KOPT-K1 (cell line): Measurements from ENCODE around the gene MBTPS1.
"Not testable (repeated sequence)": the region's sequence is repeated elsewhere in the genome, so short reads cannot be mapped to it uniquely, and the experiment has no call there.

Experiments used
- H3K27ac ChIP-seq: fragments of 200-600 bp; sonication (generic); 2 replicates; pipeline ENCODE4 v1.5.1; 2016; ENCODE audit warnings: antibody characterized with exemption, mild to moderate bottlenecking, low read depth, low read length; ENCODE audit not compliant: poor library complexity, severe bottlenecking
- H3K36me3 ChIP-seq: fragments of 200-600 bp; sonication (generic); 2 replicates; pipeline ENCODE4 v1.5.1; 2017; ENCODE audit warnings: antibody characterized with exemption, mild to moderate bottlenecking, low read length, moderate library complexity; ENCODE audit not compliant: insufficient read depth
- H3K9me3 ChIP-seq: fragments of 200-600 bp; sonication (generic); 2 replicates; pipeline ENCODE4 v1.5.1; 2017; ENCODE audit warnings: antibody characterized with exemption, low read length, mild to moderate bottlenecking; ENCODE audit not compliant: insufficient read depth, poor library complexity, severe bottlenecking

MBTPS1 gene

DNA sequence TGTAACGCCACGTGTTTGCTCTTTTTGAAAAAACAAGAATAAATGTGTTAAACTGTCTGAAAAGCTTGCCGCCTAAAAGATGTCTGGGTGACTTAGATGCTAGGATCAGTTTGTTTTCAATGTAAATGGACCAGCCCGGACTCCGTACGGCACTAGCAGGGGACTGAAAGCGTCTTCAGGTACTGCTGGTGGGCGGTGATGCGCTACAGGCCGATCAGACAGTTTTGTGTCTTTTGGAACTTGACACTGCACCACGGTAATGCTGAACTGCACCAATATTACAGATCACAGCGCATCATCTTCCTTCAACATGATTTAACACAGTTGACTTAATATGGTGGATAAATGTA lies 727 bp upstream of the MBTPS1 start:
- no peaks in the 10 kb centered on the region for H3K9me3 ChIP-seq
- H3K27ac ChIP-seq: peak overlapping the region; percentile 83
- H3K36me3 ChIP-seq: peaks cover 11% of the 10 kb centered on the region

DNA sequence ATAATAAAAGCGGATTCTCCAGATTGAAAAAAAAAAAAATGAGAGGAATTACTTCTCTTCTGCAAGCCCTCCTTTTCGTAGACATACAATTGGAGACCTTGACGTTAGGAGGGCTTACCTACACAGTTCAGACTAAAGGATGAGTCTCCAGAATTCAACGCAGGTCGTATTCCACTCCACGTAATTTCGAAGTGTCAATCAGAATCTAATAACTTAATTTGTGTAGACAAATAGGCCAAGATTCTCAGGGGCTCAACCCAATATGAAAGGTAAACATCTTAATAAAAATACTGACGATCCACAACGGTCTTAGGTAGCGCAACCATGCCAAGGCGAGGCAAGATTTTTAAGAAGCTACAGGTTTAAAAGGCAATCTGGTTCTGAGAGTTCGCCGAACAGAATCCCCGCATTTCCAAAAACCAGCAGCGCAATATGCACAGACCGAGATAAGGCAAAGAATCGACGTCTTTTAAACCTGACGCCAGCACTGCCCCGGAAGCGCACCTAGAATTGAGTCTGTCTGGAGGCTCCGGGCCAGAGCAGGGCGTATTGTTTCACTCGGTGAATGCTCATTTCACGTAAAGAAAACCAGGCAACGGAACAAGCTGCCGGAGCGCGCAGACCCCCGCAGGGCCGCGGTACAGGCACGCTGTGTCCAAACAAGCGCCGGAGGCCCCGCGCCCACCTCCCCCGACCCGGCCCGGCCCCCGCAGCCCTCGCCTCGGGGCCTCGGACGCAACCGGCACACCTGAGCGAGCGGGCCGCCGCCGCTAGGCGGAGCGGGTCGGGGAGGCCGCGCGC lies 623 bp downstream of the MBTPS1 start:
- H3K27ac ChIP-seq: peak overlapping the region; percentile 83
- no peaks in the 10 kb centered on the region for H3K9me3 ChIP-seq
- H3K36me3 ChIP-seq: peaks cover 1% of the 10 kb centered on the region; the same call in 1 of the 2 replicates

GRCh38 chr16:84111949-84112348 lies 4.8 kb downstream of the MBTPS1 start:
- peaks cover 38% of the 10 kb centered on the region for H3K36me3 ChIP-seq
- not testable (repeated sequence) for H3K27ac ChIP-seq, H3K9me3 ChIP-seq

- no peak overlapping the region for H3K27ac ChIP-seq
- H3K36me3 ChIP-seq: peaks cover 43% of the 10 kb centered on the region
- no peaks in the 10 kb centered on the region for H3K9me3 ChIP-seq
These were observed 5.2 kb downstream of the MBTPS1 start for GRCh38 chr16:84111525-84111924.

GRCh38 chr16:84110527-84110926 lies 6.2 kb downstream of the MBTPS1 start:
- H3K9me3 ChIP-seq: no peaks in the 10 kb centered on the region
- peaks cover 46% of the 10 kb centered on the region for H3K36me3 ChIP-seq
- no peak overlapping the region for H3K27ac ChIP-seq

- Histone ChIP-seq H3K27ac (no peak overlapping the region), H3K9me3 (no peaks in the 10 kb centered on the region), H3K36me3 (peaks cover 50% of the 10 kb centered on the region)
These were observed 7.0 kb downstream of the MBTPS1 start for GRCh38 chr16:84109598-84110335.

GRCh38 chr16:84107921-84108320 lies 8.8 kb downstream of the MBTPS1 start:
- Histone ChIP-seq H3K9me3 (no peaks in the 10 kb centered on the region), H3K27ac (no peak overlapping the region), H3K36me3 (peaks cover 50% of the 10 kb centered on the region)

- no peak overlapping the region for H3K27ac ChIP-seq
- peaks cover 58% of the 10 kb centered on the region for H3K36me3 ChIP-seq
- no peaks in the 10 kb centered on the region for H3K9me3 ChIP-seq
These were observed 10.6 kb downstream of the MBTPS1 start for GRCh38 chr16:84105948-84106740.

- Histone ChIP-seq H3K36me3 (peaks cover 56% of the 10 kb centered on the region), H3K27ac (peak overlapping the region; percentile 3), H3K9me3 (no peaks in the 10 kb centered on the region)
These were observed 11.4 kb downstream of the MBTPS1 start for GRCh38 chr16:84105301-84105815.

- Histone ChIP-seq H3K9me3 (no peaks in the 10 kb centered on the region), H3K36me3 (peaks cover 57% of the 10 kb centered on the region), H3K27ac (no peak overlapping the region)
These were observed 12.5 kb downstream of the MBTPS1 start for GRCh38 chr16:84104231-84104630.

DNA sequence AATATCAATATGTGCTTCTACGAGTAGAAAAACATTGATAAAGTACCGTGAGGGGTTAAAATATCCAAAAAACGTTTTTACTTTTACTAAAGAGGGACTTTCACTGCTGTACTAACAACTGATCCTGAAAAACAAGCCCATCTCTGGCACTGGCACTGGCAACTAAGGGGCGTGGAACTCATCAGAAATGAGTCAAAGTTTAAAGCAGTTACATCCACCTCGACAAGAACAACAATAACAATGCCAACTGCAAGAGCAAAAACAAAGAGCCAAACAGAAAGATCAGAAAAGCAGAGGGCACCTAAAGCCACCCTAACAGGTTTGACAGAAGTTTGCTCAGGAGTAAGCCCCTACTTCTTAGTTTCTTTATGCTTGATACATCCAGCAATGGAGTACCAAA lies 13.1 kb downstream of the MBTPS1 start:
- Histone ChIP-seq H3K9me3 (no peaks in the 10 kb centered on the region), H3K27ac (no peak overlapping the region), H3K36me3 (peaks cover 57% of the 10 kb centered on the region)

GRCh38 chr16:84098939-84099338 lies 17.8 kb downstream of the MBTPS1 start:
- Histone ChIP-seq H3K36me3 (peaks cover 74% of the 10 kb centered on the region), H3K27ac (no peak overlapping the region), H3K9me3 (no peaks in the 10 kb centered on the region)

DNA sequence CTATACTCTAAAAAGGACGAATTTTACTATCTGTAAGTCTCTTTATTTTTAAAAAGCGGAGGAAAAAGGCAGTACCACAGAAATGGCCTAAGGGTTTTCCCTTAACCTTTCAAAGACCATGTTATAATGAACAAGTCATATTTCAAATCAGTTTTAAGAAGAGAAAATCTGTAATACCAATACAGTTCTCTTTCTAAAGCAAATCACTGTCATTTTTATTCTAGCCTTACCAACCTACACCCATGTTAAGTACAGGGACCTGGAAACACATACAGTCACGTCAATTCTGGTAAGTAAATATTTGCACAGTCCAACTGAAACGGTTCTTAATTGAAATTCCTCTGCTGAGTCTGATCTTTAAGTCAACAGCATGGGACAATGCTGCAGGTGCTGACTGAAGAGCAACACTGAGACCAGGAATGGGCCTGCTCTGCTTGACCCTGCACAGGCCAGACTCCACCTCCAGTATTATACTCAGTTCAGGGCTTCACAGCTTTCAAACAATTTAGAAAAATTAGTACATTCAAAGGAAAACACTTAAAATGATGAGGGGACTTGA lies 20.2 kb downstream of the MBTPS1 start:
- peaks cover 91% of the 10 kb centered on the region for H3K36me3 ChIP-seq
- no peaks in the 10 kb centered on the region for H3K9me3 ChIP-seq
- no peak overlapping the region for H3K27ac ChIP-seq

DNA sequence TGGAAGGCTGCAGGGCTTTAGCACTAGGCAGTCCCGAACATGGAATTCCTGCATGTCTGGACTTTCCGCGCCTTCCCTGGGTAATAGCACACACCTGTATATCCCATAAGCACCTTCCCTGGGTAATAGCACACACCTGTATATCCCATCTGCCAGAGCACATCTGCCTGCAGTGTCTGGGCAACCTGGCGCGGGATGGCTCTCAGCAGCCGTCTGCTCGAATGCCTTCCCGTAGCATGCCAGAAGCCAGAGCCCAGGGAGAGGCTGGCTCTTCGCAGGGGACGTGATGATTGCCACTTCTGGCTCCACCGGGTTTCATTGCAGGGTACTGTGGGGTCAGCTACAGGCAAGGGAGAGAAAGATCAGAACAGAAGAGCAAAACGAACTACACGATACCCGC lies 21.3 kb downstream of the MBTPS1 start:
- Histone ChIP-seq H3K27ac (no peak overlapping the region), H3K36me3 (peaks cover 91% of the 10 kb centered on the region), H3K9me3 (no peaks in the 10 kb centered on the region)

DNA sequence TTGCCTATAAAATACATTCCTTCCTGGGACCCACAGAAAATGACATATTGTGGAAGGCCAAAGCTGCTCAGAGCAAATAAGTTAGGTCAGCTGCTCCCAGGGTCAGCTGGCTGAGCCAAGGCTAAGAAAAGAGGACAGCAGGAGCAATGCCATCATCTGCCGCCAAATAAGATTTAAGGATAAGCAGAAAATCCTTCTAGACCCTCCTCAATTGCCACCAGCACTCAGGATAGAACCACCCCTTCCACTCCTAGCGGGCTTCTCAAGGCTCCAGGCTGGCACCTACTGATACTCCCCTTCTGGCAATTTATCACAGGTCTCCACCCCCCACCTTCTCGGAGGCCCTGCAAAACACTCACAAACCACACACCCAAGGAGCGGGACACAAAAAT lies 22.9 kb downstream of the MBTPS1 start:
- Histone ChIP-seq H3K9me3 (no peaks in the 10 kb centered on the region), H3K36me3 (peaks cover 77% of the 10 kb centered on the region), H3K27ac (no peak overlapping the region)
